Retina (tissue), 1 donor: ENCODE data around the gene MTX1.

Experiments used
- DNase-seq: peaks from one replicate; pipeline ENCODE4 v3.0.0-alpha.2; 2016

MTX1 gene

GRCh38 chr1:155174324-155175280, 33.9 kb upstream of the MTX1 start:
- peak; percentile 77 for DNase-seq

GRCh38 chr1:155175281-155175926, 33.1 kb upstream of the MTX1 start:
- no peak for DNase-seq

GRCh38 chr1:155175927-155176371, 32.5 kb upstream of the MTX1 start:
- DNase-seq, result no peak

GRCh38 chr1:155176544-155177071, 31.9 kb upstream of the MTX1 start:
- peak; percentile 77 for DNase-seq

- no peak for DNase-seq
These were observed 31.1 kb upstream of the MTX1 start for GRCh38 chr1:155177192-155177917.

- no peak for DNase-seq
These were observed 30.6 kb upstream of the MTX1 start for GRCh38 chr1:155177918-155178281.

- DNase-seq, result no peak
These were observed 29.9 kb upstream of the MTX1 start for GRCh38 chr1:155178441-155179111.

GRCh38 chr1:155179112-155180031, 29.1 kb upstream of the MTX1 start:
- DNase-seq, result no peak

- DNase-seq, result no peak
These were observed 27.0 kb upstream of the MTX1 start for GRCh38 chr1:155181371-155182051.

- DNase-seq, result no peak
These were observed 26.4 kb upstream of the MTX1 start for GRCh38 chr1:155182052-155182550.

GRCh38 chr1:155183775-155184221, 24.7 kb upstream of the MTX1 start:
- DNase-seq, result no peak

GRCh38 chr1:155184351-155184811, 24.1 kb upstream of the MTX1 start:
- no peak for DNase-seq

- no peak for DNase-seq
These were observed 23.4 kb upstream of the MTX1 start for GRCh38 chr1:155184835-155185782.

GRCh38 chr1:155185783-155186066, 22.8 kb upstream of the MTX1 start:
- no peak for DNase-seq

- no peak for DNase-seq
These were observed 22.3 kb upstream of the MTX1 start for GRCh38 chr1:155186067-155186793.

- no peak for DNase-seq
These were observed 21.6 kb upstream of the MTX1 start for GRCh38 chr1:155186794-155187455.

GRCh38 chr1:155187456-155187891, 21.0 kb upstream of the MTX1 start:
- DNase-seq, result no peak

- DNase-seq, result no peak
These were observed 20.2 kb upstream of the MTX1 start for GRCh38 chr1:155188268-155188667.
